Heart right ventricle (tissue), 16 donors: Measurements from ENCODE around the gene TRIM63. TPM values are rescaled to one million over a fixed set of nuclear protein-coding genes. Genes with fewer than 3 reads are reported as not detected.

ENCODE experiments used
- ATAC-seq, 8 donors: fragments of 200-7000 bp; cut with Tn5 transposase; one replicate each; pipeline ENCODE4 v1.9.1; 2020; ENCODE audit warnings: mild to moderate bottlenecking in 8 of 8, moderate library complexity in 8 of 8, moderate number of reproducible peaks in 1 of 8
- DNase-seq, 2 donors: peaks; one replicate each; pipeline ENCODE4 v3.0.0-alpha.2; 2020
- H3K27ac ChIP-seq, 10 donors: fragments of 200-600 bp; sonication (generic) in 2 of 10; one replicate each; pipeline versions ENCODE4 v1.5.0 to v1.8.0; 2020 to 2022; ENCODE audit warnings: mild to moderate bottlenecking in 3 of 10
- H3K27me3 ChIP-seq, 7 donors: fragments of 200-600 bp; one replicate each; pipeline ENCODE4 v1.8.0; 2021 to 2022; ENCODE audit warnings: mild to moderate bottlenecking in 2 of 7
- H3K36me3 ChIP-seq, 9 donors: fragments of 200-600 bp; sonication (generic) in 1 of 9; one replicate each; pipeline versions ENCODE4 v1.5.0 to v1.8.0; 2020 to 2022; ENCODE audit warnings: mild to moderate bottlenecking in 2 of 9
- H3K4me1 ChIP-seq, 9 donors: fragments of 200-600 bp; sonication (generic) in 1 of 9; one replicate each; pipeline versions ENCODE4 v1.5.0 to v1.8.0; 2020 to 2022; ENCODE audit warnings: mild to moderate bottlenecking in 4 of 9
- H3K4me3 ChIP-seq, 10 donors: fragments of 200-600 bp; sonication (generic) in 2 of 10; one replicate each; pipeline versions ENCODE4 v1.5.0 to v1.8.0; 2020 to 2022; ENCODE audit warnings: mild to moderate bottlenecking in 7 of 10, moderate library complexity in 2 of 10
- H3K9me3 ChIP-seq, 11 donors: fragments of 200-600 bp in 10 of 11; sonication (generic) in 2 of 11; one replicate each; pipeline versions ENCODE4 v1.5.0 to v1.8.0; 2013 to 2022; ENCODE audit warnings: mild to moderate bottlenecking in 2 of 11, control low read depth in 1 of 11, moderate library complexity in 1 of 11
- CTCF ChIP-seq, 9 donors: fragments of 200-600 bp; sonication (generic) in 2 of 9; IDR thresholded peaks; one replicate each; pipeline versions ENCODE4 v1.5.0 to v1.8.0; 2021 to 2022; ENCODE audit warnings: antibody characterized with exemption in 9 of 9, mild to moderate bottlenecking in 5 of 9, moderate library complexity in 1 of 9
- WGBS, 2 donors: extraction: QIAGEN DNeasy Blood & Tissue Kit; methylation state at CpG; one replicate each; pipeline ENCODE4 v1.1.7; 2013; ENCODE audit warnings: inconsistent platforms in 1 of 2; 5-methylcytosine and 5-hydroxymethylcytosine counted together
- intact Hi-C, 10 donors: fragments of 100-400 bp; cut with DNase I; formaldehyde crosslinking; loops; one replicate each; pipeline versions ENCODE4 v1.11.1 to v1.14.2; 2022
- polyA plus RNA-seq, 2 donors: library from polyadenylated mRNA; stranded (reverse); fragments of 200-250 nt; gene quantifications; one replicate each; pipeline ENCODE4 v1.2.3, GENCODE V29; 2013
- total RNA-seq, 10 donors: library from RNA; stranded (reverse); fragmentation: NEBNext Ultra II Directional in 3 of 10; extraction: Animal tissue kit (Norgen Biotek cat#: 25700) in 3 of 10; gene quantifications; one replicate each; pipeline versions ENCODE4 v1.2.1 to v1.2.4, GENCODE V29; 2021 to 2023
- donor health status: Arrhythmogenic right ventricular cardiomyopathy.
- donor health status: ischemic (EF 13 %, LVEDD 7.1; RV severe dilation, severe dysfunction).
- donor health status: healthy with polysubstance abuse.
- donor health status: DM: no; HTN: yes; CAD: no.
- donor health status: DM: no; HTN: no; CAD: no.
- donor health status: ischemic (EF 25% LVEDD 6.9; RV normal size, moderate dysfunction).
- donor health status: ischemic (EF 25% LVEDD 5.7; RV mildly dilated, moderate dysfunction).
- donor health status: healthy.
- donor health status: DM: yes; HTN: yes; CAD: no.
- donor health status: Ischemic cardiomyopathy.
- donor health status: ischemic (EF 35%, LVEDD 5.7; RV mildly dilated, moderate dysfunction).
- donor health status: nonischemic (EF 11% LVEDD 7.7; RV severe dilation, severe dysfunction).
- donor health status: DM: yes; HTN: yes; CAD: no.
- donor health status: PGD.
- donor health status: ischemic (EF 29% LVEDD 5.4; RV normal size, mild dysfunction).
- donor health status: nonischemic (EF 23%, LVEDD 6.1; RV moderate dilation, normal function).

Gene TRIM63
- total and polyA plus RNA-seq, 12 donors: 191 to 415 (median 222) TPM

DNA sequence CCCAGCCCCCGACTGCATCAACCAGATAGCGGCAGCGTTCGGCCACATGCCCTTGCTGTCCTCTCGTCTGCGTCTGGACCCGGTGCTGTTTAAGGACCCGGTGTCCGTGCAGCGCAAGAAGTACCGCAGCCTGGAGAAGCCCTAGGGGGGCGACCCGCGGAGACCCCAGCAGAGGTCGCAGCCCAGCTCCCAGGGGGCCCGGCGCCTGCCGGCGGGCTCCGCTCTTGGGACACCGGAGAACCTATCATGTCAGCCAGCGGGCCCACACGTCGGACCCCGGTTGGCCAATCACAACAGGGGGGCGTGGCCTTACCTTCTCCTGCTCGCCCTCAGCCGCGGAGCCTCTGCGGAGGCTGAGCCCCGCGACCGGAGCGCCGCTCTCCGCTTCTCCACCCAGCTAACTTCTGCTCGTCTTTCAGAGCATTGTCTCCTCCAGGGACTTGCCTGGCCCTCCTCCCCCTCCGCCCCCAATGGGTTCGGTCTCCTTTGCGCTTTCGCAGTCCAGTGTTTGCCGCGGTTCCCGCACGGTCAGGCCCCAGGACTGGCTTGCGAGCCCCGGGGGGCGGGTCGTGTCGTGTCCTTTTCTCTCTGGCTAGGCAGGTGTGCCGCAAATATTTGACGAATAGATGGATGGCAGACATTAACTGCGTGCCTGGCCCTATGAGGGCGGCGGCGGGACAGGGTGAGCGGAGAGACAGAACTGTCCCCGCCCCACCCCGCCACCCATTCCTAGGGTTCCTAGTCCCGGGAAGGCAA lies 32.0 kb downstream of the TRIM63 start:
- Histone ChIP-seq H3K27me3 (peaks cover 0 to 15% (median 0%) of the 10 kb centered on the region in 7 donors), H3K9me3 (no peaks in the 10 kb centered on the region), H3K4me1 (peaks cover 7 to 38% (median 17%) of the 10 kb centered on the region in 9 donors), H3K36me3 (peaks cover 0 to 5% (median 0%) of the 10 kb centered on the region in 9 donors), H3K4me3 (peak overlapping the region; percentile 75 to 94 (median 84)), H3K27ac (peak overlapping the region; percentile 83 to 96 (median 92))
- intact Hi-C loops: loop anchor here in 9 of 10 donors (1.0 to 10.0 kb wide), 8 partner anchors 47 to 199 kb away; partner anchors contain the start of gene CEP85 (in 1 of the 9)
- DNase-seq (peak; percentile 93 to 95), ATAC-seq (peak; percentile 85 to 95 (median 93))
- 0% methylated on average over 57 to 60 of the region's 60 CpGs for WGBS, 2 donors
- peak in 1 of 9 donors; percentile 30 for TF ChIP-seq CTCF (IDR thresholded peaks at IDR 0.05)

DNA sequence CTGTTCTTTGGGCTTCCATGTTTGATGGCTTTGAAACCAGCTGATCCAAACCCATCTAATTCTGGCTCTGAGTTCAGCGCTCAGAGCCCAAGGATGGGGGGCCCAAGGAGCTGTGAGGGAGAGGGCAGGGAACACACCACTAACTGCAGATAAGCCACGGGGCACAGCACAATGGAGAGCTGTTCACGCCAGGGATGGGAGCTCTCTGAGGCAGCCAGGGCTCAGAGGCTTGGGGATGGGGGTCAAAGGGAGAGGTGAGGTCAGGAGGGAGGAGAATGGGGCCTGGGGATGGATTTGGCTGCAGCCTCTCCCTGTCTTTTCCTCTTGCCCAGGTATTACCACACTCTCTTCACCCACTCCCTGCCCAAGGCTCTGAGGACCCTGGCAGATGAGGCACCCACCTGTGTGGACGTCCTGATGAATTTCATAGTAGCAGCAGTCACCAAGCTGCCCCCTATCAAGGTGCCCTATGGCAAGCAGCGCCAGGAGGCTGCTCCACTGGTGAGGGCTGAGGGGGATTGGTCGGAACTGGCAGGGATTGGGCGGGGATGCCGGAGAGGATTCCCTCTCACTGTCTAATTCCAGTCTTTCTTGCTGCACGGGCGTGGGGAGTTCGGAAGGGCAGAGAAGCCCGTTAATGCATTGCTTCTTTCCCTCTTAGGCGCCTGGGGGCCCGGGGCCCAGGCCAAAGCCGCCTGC lies 32.8 kb downstream of the TRIM63 start:
- H3K36me3 ChIP-seq: peaks cover 0 to 5% (median 0%) of the 10 kb centered on the region in 9 donors
- peaks cover 7 to 38% (median 17%) of the 10 kb centered on the region in 9 donors for H3K4me1 ChIP-seq
- peaks cover 0 to 15% (median 0%) of the 10 kb centered on the region in 7 donors for H3K27me3 ChIP-seq
- no peaks in the 10 kb centered on the region for H3K9me3 ChIP-seq
- 8 to 17% methylated on average over 15 of the region's 15 CpGs for WGBS, 2 donors
- peak overlapping the region; percentile 83 to 96 (median 92) for H3K27ac ChIP-seq
- H3K4me3 ChIP-seq: peak overlapping the region; percentile 75 to 94 (median 84)
- ATAC-seq: peak in 2 of 8 donors; percentile 3 to 24
- no peak for TF ChIP-seq CTCF (IDR thresholded peaks at IDR 0.05)
- intact Hi-C loops: loop anchor here in 9 of 10 donors (1.0 to 10.0 kb wide), 8 partner anchors 48 to 200 kb away; partner anchors contain the start of gene CEP85 (in 1 of the 9)
- no peak for DNase-seq

GRCh38 chr1:26032656-26033357 lies 34.6 kb downstream of the TRIM63 start:
- Histone ChIP-seq H3K27ac (no peak overlapping the region), H3K36me3 (peaks cover 0 to 5% (median 0%) of the 10 kb centered on the region in 9 donors), H3K9me3 (no peaks in the 10 kb centered on the region), H3K4me1 (peaks cover 7 to 28% (median 17%) of the 10 kb centered on the region in 9 donors), H3K27me3 (peaks cover 0 to 15% (median 0%) of the 10 kb centered on the region in 7 donors), H3K4me3 (no peak overlapping the region)
- intact Hi-C loops: loop anchor here in 1 of 10 donors (10.0 kb wide), 1 partner anchor 112 kb away; no protein-coding TSS in a partner anchor
- TF ChIP-seq CTCF (IDR thresholded peaks at IDR 0.05): no peak
- DNase-seq (no peak), ATAC-seq (no peak)
- WGBS, 2 donors: 87 to 88% methylated on average over 12 of the region's 12 CpGs
